Measurements from ENCODE around the gene TMEM200A.

TMEM200A gene

GRCh38 chr6:130367767-130368166, 1.9 kb downstream of the TMEM200A start:
- no peak for TF ChIP-seq CTCF (IDR thresholded peaks at IDR 0.05; ENCODE audit: borderline replicate concordance, insufficient read depth, low read depth, low read length)
- H3K4me3 ChIP-seq (ENCODE audit: low read depth, low read length) = no peak overlapping the region

GRCh38 chr6:130368576-130368975, 2.8 kb downstream of the TMEM200A start:
- no peak overlapping the region for H3K4me3 ChIP-seq (ENCODE audit: low read depth, low read length)

GRCh38 chr6:130369831-130370230, 4.0 kb downstream of the TMEM200A start:
- no peak overlapping the region for H3K4me3 ChIP-seq (ENCODE audit: low read depth, low read length)
- no peak for TF ChIP-seq CTCF (IDR thresholded peaks at IDR 0.05; ENCODE audit: borderline replicate concordance, insufficient read depth, low read depth, low read length)

More at GRCh38 chr6:130368576-130368975, 2.8 kb downstream of the TMEM200A start:
- no peak for TF ChIP-seq CTCF (IDR thresholded peaks at IDR 0.05; ENCODE audit: borderline replicate concordance, insufficient read depth, low read depth, low read length)

- no peak for TF ChIP-seq CTCF (IDR thresholded peaks at IDR 0.05; ENCODE audit: borderline replicate concordance, insufficient read depth, low read depth, low read length)
- no peak overlapping the region for H3K4me3 ChIP-seq (ENCODE audit: low read depth, low read length)
Measured at GRCh38 chr6:130371921-130372420, 6.2 kb downstream of the TMEM200A start.

GRCh38 chr6:130372786-130373185, 7.0 kb downstream of the TMEM200A start:
- no peak for TF ChIP-seq CTCF (IDR thresholded peaks at IDR 0.05; ENCODE audit: borderline replicate concordance, insufficient read depth, low read depth, low read length)

GRCh38 chr6:130373992-130374391, 8.2 kb downstream of the TMEM200A start:
- no peak overlapping the region for H3K4me3 ChIP-seq (ENCODE audit: low read depth, low read length)
- no peak for TF ChIP-seq CTCF (IDR thresholded peaks at IDR 0.05; ENCODE audit: borderline replicate concordance, insufficient read depth, low read depth, low read length)

More at GRCh38 chr6:130372786-130373185, 7.0 kb downstream of the TMEM200A start:
- no peak overlapping the region for H3K4me3 ChIP-seq (ENCODE audit: low read depth, low read length)

- no peak for TF ChIP-seq CTCF (IDR thresholded peaks at IDR 0.05; ENCODE audit: borderline replicate concordance, insufficient read depth, low read depth, low read length)
- no peak overlapping the region for H3K4me3 ChIP-seq (ENCODE audit: low read depth, low read length)
Measured at GRCh38 chr6:130376936-130377335, 11.1 kb downstream of the TMEM200A start.

Measured in GM12875 (cell line).